Gastrocnemius medialis (tissue), 4 donors: ENCODE data around the gene ZCCHC14.

ENCODE experiments used
- CTCF ChIP-seq, 5 experiments: fragments of 450-650 bp in 3 of 5; fragments of 200-600 bp in 2 of 5; sonication (generic) in 2 of 5; IDR thresholded peaks in 4 of 5; conservative IDR thresholded peaks in 1 of 5; 1 replicate in 4 of 5; 2 replicates in 1 of 5; pipeline ENCODE4 v1.5.1; 2016 to 2019; ENCODE audit warnings: antibody characterized with exemption in 5 of 5, mild to moderate bottlenecking in 3 of 5, moderate library complexity in 3 of 5
- POLR2A ChIP-seq, 2 donors: fragments of 450-650 bp; IDR thresholded peaks; one replicate each; pipeline ENCODE4 v1.6.1; 2017; ENCODE audit warnings: antibody characterized with exemption in 2 of 2, mild to moderate bottlenecking in 2 of 2, moderate library complexity in 2 of 2

GRCh38 chr16:87468550-87468949 lies 24.3 kb downstream of the ZCCHC14 start:
- TF ChIP-seq CTCF (IDR thresholded peaks at IDR 0.05 in 4 of 5, conservative IDR thresholded peaks at IDR 0.05 in 1 of 5): no peak
- no peak for TF ChIP-seq POLR2A (IDR thresholded peaks at IDR 0.05)
